ENCODE data around the gene HTRA2. TPM values are rescaled to one million over a fixed set of nuclear protein-coding genes. Genes with fewer than 3 reads are reported as not detected.
A peak's percentile ranks its signal among the peaks of the same experiment; 100 is the strongest.

HTRA2 gene
- total and polyA plus RNA-seq, 9 of the 15 experiments (the other 6 are each of a cell fraction or from before 2014, with no cell fraction given): 54.2 to 71.2 (median 65.8) TPM

DNA sequence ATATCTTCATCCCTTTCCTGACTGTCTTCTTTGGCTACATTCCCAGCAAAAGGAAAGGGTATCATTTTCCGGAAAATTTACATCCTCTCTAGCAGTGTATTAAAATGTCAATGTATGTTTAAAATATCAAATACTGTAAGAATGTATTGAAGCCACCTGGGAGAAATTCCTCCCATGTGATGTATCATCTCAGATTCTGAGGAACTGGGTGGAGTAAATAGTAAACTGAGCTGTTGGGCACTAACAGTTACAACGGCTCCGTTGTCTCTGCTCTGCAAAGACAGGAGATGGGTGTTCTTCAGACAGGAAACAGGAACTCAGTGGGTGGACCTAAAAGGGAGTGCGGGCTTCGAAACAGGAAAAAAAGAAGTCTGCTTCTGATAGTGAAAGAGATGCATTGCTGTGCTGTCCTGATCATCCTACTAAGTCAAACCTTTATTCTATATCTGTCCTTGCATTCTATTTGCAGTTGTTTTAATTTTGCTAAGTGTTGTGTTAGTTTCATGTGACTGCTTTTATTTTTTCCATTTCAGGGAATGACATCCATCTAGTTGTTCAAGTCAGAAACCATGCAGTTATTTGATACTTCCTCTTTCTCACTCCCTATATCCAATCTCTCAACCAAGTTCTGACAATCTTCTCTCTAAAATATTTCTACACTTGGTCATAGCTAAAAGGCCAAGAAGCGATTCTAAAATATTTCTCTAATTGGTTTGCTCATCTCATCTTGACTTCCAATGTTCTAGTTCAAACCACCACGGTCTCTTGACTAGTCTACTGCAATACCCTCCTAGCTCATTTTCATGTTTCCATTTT, 44.2 kb downstream of the HTRA2 start (continued):
- TF ChIP-seq FOXM1 (IDR thresholded peaks at IDR 0.05; ENCODE audit: low read depth) (peak; percentile 45; the same call in 1 of the 2 replicates), FOXM1 (CRISPR knock-in tag; IDR thresholded peaks at IDR 0.05; ENCODE audit: low read depth) (no peak), POLR2H (tag; IDR thresholded peaks at IDR 0.05; ENCODE audit: low read depth) (peak; percentile 59; the same call in 1 of the 2 replicates), PHF21A (IDR thresholded peaks at IDR 0.05; ENCODE audit: borderline replicate concordance, low read depth) (no peak), MAFF (IDR thresholded peaks at IDR 0.05; ENCODE audit: low read length) (no peak), ETV1 (tag; conservative IDR thresholded peaks at IDR 0.05; ENCODE audit: low read depth) (no peak; the same call in 1 of the 2 replicates), CBX8 (IDR thresholded peaks at IDR 0.05; ENCODE audit: borderline replicate concordance, extremely low read depth, low read depth, low read length, poor library complexity, severe bottlenecking) (no peak), NFE2L1 (tag; IDR thresholded peaks at IDR 0.05; ENCODE audit: borderline replicate concordance, low read depth) (no peak), BCL6 (CRISPR knock-in tag; IDR thresholded peaks at IDR 0.05) (no peak), ZNF217 (CRISPR knock-in tag; IDR thresholded peaks at IDR 0.05) (no peak), ZNF316 (IDR thresholded peaks at IDR 0.05) (no peak), SAP30 (IDR thresholded peaks at IDR 0.05; ENCODE audit: borderline replicate concordance, insufficient read depth, low read depth, low read length, poor library complexity, severe bottlenecking) (no peak), ARNT (IDR thresholded peaks at IDR 0.05) (no peak), PHB2 (IDR thresholded peaks at IDR 0.05; ENCODE audit: low read depth) (no peak), ZNF431 (CRISPR knock-in tag; IDR thresholded peaks at IDR 0.05) (no peak)
- TF ChIP-seq, protein P1, sequence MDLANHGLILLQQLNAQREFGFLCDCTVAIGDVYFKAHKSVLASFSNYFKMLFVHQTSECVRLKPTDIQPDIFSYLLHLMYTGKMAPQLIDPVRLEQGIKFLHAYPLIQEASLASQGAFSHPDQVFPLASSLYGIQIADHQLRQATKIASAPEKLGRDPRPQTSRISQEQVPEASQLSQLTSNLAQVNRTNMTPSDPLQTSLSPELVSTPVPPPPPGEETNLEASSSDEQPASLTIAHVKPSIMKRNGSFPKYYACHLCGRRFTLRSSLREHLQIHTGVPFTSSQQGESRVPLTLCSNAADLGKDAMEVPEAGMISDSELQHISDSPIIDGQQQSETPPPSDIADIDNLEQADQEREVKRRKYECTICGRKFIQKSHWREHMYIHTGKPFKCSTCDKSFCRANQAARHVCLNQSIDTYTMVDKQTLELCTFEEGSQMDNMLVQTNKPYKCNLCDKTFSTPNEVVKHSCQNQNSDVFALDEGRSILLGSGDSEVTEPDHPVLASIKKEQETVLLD (IDR thresholded peaks at IDR 0.05): no peak
- TF ChIP-seq, protein P2, sequence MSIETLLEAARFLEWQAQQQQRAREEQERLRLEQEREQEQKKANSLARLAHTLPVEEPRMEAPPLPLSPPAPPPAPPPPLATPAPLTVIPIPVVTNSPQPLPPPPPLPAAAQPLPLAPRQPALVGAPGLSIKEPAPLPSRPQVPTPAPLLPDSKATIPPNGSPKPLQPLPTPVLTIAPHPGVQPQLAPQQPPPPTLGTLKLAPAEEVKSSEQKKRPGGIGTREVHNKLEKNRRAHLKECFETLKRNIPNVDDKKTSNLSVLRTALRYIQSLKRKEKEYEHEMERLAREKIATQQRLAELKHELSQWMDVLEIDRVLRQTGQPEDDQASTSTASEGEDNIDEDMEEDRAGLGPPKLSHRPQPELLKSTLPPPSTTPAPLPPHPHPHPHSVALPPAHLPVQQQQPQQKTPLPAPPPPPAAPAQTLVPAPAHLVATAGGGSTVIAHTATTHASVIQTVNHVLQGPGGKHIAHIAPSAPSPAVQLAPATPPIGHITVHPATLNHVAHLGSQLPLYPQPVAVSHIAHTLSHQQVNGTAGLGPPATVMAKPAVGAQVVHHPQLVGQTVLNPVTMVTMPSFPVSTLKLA (conservative IDR thresholded peaks at IDR 0.05): peak in 1 of 2 experiments; percentile 23; a peak in 1 of 4 replicates
- TF ChIP-seq, protein P3, sequence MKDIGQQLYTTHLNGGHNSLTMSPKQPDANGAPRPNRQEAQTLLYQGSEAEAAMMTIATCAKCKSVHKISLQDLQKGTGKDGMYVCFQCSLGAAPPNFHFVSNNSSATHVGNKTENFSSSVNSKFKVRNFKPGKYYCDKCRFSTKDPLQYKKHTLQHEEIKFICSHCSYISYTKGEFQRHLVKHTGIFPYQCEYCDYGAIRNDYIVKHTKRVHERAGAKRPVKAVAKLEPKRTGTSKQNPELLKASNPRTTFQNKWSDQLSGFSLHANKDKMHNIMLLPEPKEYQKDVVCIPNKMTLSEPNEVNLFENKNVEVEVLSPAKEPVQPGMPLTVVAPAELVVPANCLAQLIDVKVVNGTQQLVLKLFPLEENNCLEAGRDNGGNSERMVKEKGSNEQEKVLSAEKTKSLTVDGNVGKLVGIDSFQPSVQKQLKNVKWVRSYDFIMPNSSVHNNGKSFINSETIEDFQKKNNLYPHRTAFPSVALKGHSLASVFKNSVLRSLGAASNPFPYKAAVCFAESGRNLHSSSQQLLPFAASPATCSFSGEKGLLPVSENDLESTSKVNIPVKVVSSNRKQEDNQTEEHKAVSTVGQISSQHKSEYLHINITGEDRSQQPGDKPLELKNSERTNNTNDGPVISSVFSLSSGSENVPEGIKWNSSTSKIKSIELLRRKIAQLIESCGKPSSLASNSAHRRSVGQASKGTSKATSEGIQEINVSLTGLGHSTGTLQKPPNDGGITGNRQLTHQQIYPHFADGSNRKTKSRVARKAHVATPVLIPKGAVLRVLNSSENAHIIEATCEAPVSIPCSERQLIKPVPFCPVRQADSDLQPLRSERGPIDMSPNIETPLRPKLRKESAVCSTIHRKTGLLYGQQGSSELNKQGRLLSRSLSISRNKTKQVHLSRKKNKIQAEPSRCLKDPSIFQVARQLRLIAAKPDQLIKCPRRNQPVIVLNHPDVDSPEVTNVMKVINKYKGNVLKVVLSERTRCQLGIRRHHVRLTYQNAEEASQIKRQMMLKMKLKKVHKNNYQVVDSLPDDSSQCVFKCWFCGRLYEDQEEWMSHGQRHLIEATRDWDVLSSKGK (CRISPR knock-in tag; IDR thresholded peaks at IDR 0.05): no peak
- TF ChIP-seq, protein P4, sequence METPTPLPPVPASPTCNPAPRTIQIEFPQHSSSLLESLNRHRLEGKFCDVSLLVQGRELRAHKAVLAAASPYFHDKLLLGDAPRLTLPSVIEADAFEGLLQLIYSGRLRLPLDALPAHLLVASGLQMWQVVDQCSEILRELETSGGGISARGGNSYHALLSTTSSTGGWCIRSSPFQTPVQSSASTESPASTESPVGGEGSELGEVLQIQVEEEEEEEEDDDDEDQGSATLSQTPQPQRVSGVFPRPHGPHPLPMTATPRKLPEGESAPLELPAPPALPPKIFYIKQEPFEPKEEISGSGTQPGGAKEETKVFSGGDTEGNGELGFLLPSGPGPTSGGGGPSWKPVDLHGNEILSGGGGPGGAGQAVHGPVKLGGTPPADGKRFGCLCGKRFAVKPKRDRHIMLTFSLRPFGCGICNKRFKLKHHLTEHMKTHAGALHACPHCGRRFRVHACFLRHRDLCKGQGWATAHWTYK (CRISPR knock-in tag; IDR thresholded peaks at IDR 0.05): 0 out of 2 replicates have a peak, but pooled peaks have one; percentile 20

Data from K562 (cell line).